Stimulated activated CD4-positive, alpha-beta T cell treated with anti-CD3 and anti-CD28 coated beads, Interleukin-1b, Interleukin-23, amount 100 ng/mL, for 24 hours (primary cell): ENCODE data around the gene HGF.
"Not testable (repeated sequence)": the region's sequence is repeated elsewhere in the genome, so short reads cannot be mapped to it uniquely, and the experiment has no call there.

Source experiments
- DNase-seq, 4 experiments: peaks; one replicate each; pipeline ENCODE4 v3.0.0-alpha.2; 2020; ENCODE audit warnings: low read depth in 4 of 4, low spot score in 1 of 4

HGF gene

DNA sequence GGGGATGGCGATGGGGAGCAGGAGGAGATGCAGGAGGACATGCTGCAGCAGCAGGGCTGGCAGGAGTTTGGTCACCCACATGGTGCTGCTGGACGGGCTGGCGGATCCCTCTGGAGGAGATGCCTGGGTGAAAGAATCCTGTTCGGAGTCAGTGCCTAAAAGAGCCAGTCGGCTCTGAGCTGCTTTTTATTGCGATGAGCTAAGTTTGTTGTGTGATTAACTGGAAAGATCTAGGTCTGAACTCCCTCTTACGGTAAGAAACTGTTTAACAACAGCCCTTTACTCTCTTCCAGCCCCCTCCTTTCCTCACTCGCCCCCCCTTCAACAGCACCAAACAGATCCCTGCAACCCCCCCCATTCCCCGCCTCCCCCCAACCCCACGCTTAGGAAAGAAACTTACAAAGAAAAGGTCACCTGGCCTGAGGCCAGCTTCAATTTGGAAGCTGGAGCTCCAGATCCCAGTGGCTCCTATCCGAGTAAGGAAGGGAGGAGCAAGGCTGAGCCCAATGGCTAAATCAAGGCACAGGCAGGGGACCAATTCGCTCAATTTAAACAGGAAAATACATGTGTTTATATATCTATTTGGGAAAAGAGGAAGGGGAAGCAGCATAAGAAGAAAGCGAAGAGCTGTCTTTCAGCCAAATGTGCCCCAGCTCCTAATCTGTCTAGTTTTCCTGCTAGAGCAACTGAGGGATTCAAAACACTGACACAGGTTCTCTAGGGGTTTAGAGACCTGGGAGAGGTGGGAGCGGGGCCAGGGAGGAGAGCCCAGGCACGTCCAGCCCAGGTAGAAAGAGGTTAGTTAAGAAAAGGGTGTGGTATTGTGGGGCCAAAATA is at the start of gene HGF:
Gene HGF (minus strand): TSS at position 157 of the 837 bp plus-strand sequence. CDS start 76 bp downstream, at position 81.
- no peak for DNase-seq

DNA sequence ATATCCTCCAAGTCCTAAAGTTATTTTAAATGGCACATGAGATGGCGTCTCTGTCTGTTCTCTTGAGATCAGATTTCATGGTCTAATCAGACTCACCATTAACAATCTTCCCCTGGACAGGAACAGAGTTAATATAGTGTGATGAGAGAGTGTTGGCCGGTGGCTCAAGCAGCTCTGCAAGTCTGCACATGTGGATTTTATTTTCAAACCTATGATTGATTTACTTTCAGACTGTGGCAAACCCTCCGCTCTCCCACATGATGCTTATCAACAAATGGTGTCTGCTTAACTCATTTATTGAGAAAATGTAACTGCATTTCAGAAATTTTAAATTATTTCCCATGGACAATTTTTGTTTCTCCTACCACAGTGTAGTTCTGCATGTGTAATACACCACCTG is 46.5 kb upstream of the HGF start:
- no peak for DNase-seq

DNA sequence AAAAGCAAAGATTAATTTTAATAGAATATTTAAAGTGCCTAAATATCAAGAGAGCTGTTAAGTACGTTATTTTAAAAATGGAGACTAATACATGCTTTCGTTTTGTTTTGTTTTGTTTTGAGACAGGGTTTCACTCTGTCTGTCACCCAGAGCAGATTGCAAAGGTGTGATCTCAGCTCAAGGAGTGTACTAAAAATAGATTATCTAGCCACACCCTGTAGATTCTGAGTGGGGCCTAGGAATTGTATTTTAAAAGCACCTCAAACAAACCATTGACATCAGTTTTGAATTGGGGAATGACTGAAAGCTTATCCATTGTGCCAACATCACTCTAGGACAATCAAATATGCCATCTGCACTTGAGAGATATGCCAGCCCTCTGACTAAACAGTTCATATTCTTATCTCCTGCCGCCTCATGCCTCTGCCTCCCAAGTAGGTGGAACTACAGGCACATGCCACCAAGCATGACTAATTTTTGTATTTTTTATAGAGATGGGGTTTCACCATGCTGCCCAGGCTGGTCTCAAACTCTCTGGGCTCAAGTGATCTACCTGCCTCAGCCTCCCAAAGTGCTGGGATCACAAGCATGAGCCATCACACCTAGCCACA is 43.1 kb upstream of the HGF start:
- DNase-seq: not testable (repeated sequence)

DNA sequence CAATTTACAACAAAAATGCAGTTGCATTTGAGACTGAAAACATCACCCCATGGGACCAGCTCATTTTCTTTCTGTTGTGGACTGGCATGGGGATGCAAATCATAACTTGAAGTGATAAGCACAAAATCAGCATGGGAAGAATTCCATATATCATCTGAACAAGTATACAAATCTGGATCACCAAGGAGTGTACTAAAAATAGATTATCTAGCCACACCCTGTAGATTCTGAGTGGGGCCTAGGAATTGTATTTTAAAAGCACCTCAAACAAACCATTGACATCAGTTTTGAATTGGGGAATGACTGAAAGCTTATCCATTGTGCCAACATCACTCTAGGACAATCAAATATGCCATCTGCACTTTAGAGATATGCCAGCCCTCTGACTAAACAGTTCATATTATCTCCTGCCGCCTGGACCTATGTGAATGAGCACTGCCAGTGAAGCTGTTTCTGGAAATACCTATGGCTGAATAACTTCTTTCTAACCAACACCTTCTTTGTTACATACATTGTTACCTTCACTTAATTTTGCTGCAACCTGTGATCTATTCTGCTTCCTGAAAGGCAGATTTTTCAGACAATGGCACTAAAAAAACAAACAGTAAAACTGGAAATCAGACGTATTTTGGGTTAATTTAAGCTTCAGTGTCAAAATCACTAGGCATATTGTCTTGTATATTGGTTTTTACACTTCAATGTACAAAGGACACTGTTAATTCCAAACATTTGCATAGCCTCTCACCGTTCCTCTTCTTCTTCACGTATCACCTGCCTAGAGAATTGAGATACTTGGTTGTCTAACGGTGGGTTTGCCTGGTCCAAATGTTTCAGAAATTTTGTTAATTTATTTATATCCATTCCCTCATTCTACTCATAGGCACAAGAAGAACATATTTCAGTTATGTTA is 42.4 kb upstream of the HGF start:
- DNase-seq: no peak

DNA sequence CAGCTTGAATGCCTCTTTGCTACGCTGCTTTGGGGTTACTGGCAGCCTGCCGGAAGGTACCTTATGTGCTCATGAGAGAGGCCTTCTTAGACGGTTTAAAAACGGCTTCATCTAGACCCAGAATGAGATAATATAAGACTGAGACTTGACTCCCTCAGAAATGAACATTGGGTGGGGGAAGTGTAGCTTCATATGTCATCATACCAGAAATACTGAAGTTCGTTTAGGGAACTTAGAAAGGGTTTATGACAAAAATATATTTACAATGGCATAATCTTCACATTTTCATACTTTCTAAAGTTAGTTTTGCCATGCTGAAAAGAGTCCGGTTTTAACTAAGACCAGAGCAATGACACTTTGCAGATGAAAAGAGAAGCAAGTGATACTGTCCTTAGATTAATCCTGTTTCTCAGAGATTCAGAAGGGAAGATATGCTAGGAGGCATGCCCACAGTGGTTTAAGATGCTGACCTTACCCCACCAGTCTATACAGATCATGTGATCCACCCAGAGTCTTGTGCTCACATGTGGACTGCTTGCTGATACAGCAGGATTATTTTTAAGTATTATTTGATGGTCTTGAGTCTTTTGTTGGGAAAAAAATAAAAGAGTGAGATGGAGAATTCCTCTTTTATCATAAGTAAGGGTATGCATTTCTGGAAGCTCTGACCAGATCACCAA is 40.8 kb upstream of the HGF start:
- DNase-seq: no peak

DNA sequence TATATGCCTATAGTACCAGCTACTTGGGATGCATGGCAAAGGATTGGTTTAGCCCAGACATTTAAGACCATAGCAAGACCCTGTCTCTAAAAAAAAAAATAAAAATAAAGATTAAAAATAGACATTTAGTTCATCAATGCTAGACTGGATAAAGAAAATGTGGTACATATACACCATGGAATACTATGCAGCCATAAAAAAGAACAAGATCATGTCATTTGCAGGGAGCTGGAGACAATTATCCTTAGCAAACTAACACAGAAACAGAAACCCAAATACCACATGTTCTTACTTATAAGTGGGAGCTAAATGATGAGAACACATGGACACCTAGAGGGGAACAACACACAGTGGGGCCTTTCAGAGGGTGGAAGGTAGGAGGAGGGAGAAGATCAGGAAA is 38.5 kb upstream of the HGF start:
- not testable (repeated sequence) for DNase-seq

DNA sequence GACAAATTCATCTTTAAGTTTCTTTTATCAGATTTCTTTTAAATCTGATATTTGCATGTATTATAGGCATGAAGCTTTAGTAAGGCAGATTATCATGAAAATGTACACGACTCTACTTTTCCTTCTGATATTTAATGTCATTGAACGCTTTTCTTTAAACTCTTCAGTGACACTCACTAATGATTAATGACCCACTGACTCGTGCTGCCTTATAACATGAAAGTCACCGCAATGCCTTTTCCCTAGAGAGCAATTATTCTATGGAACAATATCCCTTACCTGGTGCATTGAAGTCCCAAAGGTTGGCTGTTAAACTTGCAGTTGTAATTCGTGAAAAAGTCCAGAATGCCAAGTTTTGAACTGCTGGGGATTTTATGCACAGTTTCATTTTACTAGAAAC is 33.4 kb upstream of the HGF start:
- no peak for DNase-seq

DNA sequence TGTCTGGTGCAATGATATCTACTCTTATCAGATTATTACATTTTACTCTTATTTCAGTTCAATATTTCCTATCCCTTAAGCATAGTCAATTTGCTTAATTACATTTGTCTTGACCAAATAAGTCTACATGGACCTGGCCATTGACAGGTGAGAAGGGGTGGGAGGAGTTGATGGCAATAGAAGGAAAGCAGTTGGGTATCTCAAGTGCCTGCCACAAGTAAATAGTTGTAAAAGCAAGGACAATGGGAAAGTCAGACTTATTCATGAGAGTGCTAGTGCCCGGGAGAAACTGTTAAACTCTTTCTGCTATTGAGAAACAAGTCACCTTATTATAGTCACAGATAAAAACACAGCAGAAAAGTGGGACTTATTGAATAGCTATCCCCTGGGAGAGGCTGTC is 32.4 kb upstream of the HGF start:
- no peak for DNase-seq

DNA sequence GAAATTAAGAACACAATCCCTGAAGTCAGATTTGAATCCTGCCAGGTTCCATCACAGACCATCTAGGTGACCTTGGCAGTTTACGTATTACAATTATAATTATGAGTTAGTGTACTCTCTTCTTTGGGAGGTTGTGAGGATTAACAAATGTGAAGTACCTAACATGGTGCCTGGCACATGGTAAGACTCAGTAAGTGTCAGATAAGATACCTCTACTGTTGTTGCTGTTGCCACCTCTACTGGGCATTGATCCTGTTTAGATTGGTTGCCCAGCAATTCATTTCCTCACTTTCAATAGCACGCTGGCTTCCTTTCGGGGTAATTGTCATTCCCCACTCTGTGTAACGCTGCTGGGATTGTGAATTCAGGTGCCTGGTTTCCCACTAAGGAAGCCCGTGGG is 31.7 kb upstream of the HGF start:
- no peak for DNase-seq

DNA sequence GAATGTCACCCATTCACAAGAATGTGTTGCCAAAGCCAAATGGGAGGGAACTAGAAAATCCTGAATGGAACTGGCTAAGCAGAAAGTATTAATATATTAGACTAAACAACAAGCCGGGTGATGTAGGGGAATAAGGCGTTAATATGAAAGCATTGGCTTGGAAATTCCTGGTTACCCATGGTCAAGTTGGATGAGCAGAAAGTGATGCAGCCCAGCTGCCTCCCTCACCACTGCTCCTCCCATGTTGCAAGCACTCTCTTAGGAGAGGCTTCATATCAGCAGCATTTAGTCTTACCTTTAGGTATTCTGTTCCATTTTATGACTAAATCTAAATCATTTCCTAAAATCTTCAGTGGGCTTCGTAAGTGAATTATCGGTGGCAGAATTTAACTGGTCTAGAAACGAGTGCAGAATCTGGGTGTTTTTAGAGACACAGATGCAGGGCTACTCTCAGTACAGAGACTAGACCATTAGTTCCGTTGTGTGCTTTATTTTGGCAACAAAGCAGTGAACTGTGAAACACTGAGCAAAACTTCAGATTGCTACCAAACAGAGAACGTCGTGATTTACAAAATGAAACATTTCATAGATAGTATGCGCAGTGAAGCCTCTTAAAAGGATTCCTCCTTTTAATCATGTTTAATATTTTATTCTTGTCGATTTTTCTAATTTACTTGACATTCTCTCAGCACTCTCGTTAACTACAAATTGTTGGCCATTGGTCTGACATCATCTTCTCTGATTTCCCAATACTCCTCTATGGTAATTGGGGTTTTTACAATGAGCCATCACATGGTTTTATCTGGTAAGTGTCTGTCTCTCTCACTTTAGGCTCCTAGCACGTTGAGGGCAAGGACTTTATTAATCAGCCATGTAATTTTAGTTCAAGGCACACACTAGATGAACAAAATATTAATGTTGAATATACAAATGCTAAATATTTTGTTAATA is 22.0 kb upstream of the HGF start:
- DNase-seq: no peak

DNA sequence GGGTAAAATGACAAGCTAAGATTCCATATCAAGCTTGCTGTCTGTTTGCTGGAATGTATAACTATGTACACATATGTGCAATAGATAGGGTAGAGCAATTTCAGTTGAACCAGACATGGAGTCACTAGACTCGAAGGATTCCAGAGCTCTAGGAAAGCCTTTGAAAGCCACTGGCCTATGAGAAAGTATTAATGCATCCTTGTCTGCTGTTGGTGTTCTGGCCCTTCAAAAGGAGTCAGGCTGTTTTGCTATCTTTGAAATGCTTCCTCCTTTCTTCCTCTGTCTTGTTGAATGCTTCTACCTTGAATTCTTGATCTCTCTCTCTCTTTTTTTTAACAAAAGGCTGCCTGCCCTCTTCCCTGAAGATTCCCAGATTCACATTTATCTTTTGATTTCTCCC is 20.8 kb upstream of the HGF start:
- DNase-seq: no peak

DNA sequence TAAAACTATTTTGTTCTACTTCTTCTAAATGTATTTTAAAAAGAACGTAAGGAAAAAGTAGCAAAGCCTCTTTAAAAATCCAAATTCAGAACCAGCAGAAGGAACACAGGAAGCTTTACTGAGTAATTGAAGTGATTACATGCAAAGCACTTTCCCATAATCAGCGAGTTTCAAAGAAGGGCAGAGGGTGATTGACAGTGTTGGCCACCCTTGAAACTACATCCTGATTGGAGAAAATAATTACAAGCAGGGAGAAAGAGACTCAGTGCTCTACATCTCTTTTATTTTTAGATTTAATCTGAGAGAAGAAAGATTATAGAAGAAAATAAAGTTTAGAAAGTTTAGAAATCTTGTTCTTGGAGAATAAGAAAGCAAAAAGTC is 20.3 kb upstream of the HGF start:
- no peak for DNase-seq

DNA sequence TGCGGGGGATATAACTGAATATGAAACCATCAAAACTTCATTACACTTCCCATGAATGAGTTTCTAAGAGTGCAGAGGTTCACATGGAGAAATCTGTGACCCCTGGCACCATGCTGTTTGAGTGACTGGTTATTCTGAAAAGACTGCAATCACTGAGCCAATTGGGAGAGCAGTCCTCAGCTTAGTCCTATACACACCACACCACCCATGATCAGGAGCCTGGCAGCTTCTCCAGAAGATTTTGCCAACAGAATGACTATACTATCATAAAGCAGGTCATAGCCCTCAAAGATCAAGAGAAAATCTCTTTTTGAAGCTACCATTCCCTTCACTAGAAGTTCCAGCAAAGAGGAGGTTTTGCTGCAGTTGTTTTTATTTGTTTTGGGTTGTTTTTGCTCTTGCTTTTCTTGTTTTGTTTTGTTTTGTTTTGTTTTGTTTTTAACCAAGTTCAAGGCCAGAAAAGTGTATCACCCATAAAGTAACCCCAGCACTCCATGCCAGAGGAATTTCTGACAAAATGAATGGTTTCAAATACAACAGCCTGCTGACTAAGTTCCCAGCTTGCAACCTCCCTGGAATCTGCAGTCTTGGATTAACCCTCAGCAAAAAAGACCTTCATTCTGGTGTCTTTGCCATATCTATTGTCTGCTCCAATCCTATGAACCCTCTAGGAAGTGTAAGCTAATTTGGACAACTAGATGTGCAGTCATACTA is 19.7 kb upstream of the HGF start:
- no peak for DNase-seq

DNA sequence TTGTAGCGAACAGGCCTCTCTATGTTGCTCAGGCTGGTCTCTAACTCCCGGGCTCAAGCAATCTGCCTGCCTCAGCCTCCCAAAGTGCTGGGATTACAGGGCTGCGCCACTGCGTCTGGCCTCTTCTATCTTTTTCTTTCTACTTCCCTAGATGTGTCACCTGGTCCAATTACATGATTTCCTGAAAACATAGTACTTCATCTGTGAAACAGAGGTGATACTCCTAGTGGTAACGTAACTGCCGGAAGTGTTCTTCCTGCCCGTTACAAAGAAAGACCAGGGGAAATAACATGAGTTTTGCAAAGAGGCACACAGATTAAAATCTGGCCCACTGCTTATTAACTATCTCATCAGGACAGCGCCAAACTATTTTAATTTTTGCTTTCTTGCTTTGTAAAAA is 18.4 kb upstream of the HGF start:
- DNase-seq: no peak

DNA sequence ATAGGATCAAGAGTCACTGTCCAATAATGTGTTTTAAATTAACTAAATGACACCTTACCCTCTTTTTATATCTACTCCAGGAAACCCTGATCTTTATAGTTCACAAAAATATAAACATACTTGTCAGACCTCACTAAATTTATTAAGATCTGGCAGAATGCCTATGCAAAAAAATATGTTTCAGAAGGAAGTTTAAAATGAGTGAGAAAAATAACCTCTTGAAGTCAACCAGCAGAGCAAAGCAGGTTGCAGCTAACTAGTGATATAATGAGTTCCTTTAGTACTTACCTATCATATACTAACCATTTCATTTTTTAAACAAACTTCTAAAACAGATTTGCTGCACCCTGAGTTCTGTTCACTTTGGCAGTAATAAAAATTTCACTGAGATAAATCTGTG is 14.0 kb upstream of the HGF start:
- DNase-seq: no peak

DNA sequence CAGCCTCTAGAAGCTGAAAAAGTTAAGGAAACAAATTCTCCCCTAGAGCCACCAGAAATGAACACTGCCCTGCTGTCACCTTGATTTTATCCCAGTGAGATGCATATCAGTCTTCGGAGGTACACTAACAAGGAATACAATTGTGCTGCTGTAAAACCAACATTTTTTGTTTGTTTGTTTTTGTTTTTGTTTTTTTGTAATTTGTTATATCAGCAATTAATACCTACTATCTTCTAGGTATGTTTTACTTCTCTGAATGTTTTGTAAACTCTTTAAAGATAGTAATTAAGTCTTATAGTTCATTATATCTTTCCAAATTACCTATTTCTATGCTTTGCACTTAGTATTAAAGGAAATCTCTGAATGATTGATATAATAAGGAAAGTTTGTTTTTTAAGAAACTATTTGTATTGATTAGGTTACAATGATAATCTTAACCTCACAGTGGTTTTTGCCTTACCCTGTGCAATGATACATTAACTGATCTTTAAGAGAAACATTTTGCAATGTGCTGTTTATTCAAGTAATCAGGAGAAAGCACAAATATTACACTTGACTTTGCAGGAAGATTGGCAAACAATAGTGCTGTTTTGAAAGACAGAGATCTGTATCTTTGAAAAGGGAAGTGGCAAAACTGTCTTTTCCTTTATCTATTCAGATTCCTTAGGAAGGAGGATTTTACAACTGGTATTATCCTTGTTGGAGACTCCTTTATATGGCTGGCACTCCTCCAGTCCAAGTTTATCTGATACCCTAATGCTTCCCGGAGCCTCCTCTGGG is 11.3 kb upstream of the HGF start:
- no peak for DNase-seq

DNA sequence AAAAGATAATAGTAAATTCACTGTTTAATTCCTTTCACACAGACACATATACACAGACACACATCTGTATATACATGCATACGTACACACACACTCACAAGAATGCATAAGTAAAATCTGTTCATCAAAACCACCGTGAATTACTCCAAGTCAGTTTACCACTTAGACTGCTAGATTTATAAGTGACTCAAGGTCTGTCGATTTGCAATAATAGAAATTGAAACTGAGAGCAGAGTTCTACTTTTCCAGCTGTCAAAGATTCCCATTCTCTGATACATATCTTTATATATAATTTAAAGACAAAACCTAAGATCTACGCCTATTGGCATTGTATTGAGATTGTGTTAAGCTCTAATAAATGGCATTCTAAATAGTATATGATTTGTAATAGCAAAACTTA is 9.9 kb upstream of the HGF start:
- DNase-seq: no peak

DNA sequence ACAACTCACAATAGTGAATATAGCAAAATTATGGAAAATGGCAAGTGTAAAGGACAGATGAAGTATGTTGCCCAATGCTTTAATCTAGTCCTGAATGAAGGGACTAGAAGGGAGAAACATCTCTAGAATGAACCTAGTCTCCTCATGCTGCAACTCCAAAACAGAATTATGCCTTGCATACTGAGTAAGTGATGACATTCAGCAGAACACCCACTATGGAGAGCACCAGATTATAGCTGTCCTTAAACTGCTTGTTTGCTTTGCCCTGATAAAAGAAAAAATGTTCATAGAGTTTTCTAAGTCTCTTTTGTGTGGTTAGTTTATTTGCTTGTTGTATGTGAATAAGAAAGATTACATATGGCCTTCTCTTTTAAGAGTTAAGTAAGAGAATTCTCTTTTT is 7.8 kb upstream of the HGF start:
- no peak for DNase-seq
